Neural progenitor cell (in vitro differentiated cells): ENCODE measurements around the gene HDLBP. TPM values are rescaled to one million over a fixed set of nuclear protein-coding genes. Genes with fewer than 3 reads are reported as not detected.

Source experiments
- DNase-seq: peaks from one replicate; pipeline ENCODE4 v3.0.0-alpha.2; 2016; ENCODE audit warnings: low spot score
- H2AFZ ChIP-seq: fragments of 200-600 bp; sonication (generic); replicated peaks from 2 replicates; pipeline ENCODE4 v1.6.1; 2016; ENCODE audit warnings: antibody characterized with exemption
- H3F3A ChIP-seq: fragments of 200-600 bp; sonication (generic); 2 replicates; pipeline ENCODE4 v1.6.1; 2016; ENCODE audit warnings: antibody characterized with exemption, low read depth
- H3K27ac ChIP-seq: fragments of 200-600 bp; sonication (generic); 2 replicates; pipeline ENCODE4 v1.5.1; 2016; ENCODE audit warnings: mild to moderate bottlenecking
- H3K27me3 ChIP-seq: fragments of 200-600 bp; sonication (generic); 2 replicates; pipeline ENCODE4 v1.6.1; 2016; ENCODE audit warnings: mild to moderate bottlenecking, moderate library complexity
- H3K36me3 ChIP-seq: fragments of 200-600 bp; sonication (generic); 2 replicates; pipeline ENCODE4 v1.5.1; 2016
- H3K4me1 ChIP-seq: fragments of 200-600 bp; sonication (generic); 2 replicates; pipeline ENCODE4 v1.6.1; 2016; ENCODE audit warnings: mixed run types
- H3K4me2 ChIP-seq: fragments of 200-600 bp; sonication (generic); 2 replicates; pipeline ENCODE4 v1.6.1; 2016
- H3K4me3 ChIP-seq: fragments of 200-600 bp; sonication (generic); 2 replicates; pipeline ENCODE4 v1.5.1; 2016
- H3K79me2 ChIP-seq: fragments of 200-600 bp; sonication (generic); 2 replicates; pipeline ENCODE4 v1.6.1; 2016; ENCODE audit warnings: low read depth
- H3K9ac ChIP-seq: fragments of 200-600 bp; sonication (generic); 2 replicates; pipeline ENCODE4 v1.6.1; 2016
- H3K9me3 ChIP-seq: fragments of 200-600 bp; sonication (generic); 2 replicates; pipeline ENCODE4 v1.5.1; 2016; ENCODE audit warnings: low read depth
- H4K20me1 ChIP-seq: fragments of 200-600 bp; sonication (generic); 2 replicates; pipeline ENCODE4 v1.6.1; 2016; ENCODE audit warnings: low read depth
- H3K27ac Mint-ChIP-seq: 3 replicates; pipeline ENCODE4 v1.8.0; 2021; ENCODE audit warnings: mixed read lengths
- H3K27me3 Mint-ChIP-seq: 2 replicates; pipeline ENCODE4 v1.8.0; 2022; ENCODE audit warnings: low read depth, mild to moderate bottlenecking, inconsistent platforms, moderate library complexity, mixed read lengths; ENCODE audit not compliant: insufficient read depth
- H3K36me3 Mint-ChIP-seq: 3 replicates; pipeline ENCODE4 v1.8.0; 2021; ENCODE audit warnings: mixed read lengths
- H3K4me1 Mint-ChIP-seq: 3 replicates; pipeline ENCODE4 v1.8.0; 2021; ENCODE audit warnings: mixed read lengths
- H3K4me3 Mint-ChIP-seq: 3 replicates; pipeline ENCODE4 v1.8.0; 2021; ENCODE audit warnings: mild to moderate bottlenecking, moderate library complexity, mixed read lengths
- H3K9me3 Mint-ChIP-seq: 3 replicates; pipeline ENCODE4 v1.8.0; 2020; ENCODE audit warnings: mixed read lengths
- CTCF ChIP-seq: fragments of 200-600 bp; sonication (generic); IDR thresholded peaks from 2 replicates; pipeline ENCODE4 v1.5.1; 2017; ENCODE audit warnings: antibody characterized with exemption, mild to moderate bottlenecking
- EZH2 ChIP-seq: fragments of 200-600 bp; sonication (generic); IDR thresholded peaks from 2 replicates; pipeline ENCODE4 v1.6.1; 2017; ENCODE audit warnings: antibody characterized with exemption, mild to moderate bottlenecking, moderate library complexity
- EZH2phosphoT487 ChIP-seq: fragments of 200-600 bp; sonication (generic); IDR thresholded peaks from 2 replicates; pipeline ENCODE4 v1.6.1; 2017; ENCODE audit warnings: antibody characterized with exemption
- total RNA-seq: library from RNA; depleted of rRNA; stranded (reverse); fragments of >200 nt; gene quantifications from 2 replicates; pipeline ENCODE4 v1.2.3, GENCODE V29; 2015; ENCODE audit warnings: low replicate concordance

Gene HDLBP
- total RNA-seq, 1 donor from 2014 or later = 251 TPM

- no peaks in the 10 kb centered on the region for H3K27me3 ChIP-seq
- H3K4me2 ChIP-seq = no peak overlapping the region
- no peak overlapping the region for H3K27ac ChIP-seq
- Mint-ChIP-seq H3K27ac (no peak overlapping the region), H3K4me1 (peaks cover 10% of the 10 kb centered on the region), H3K4me3 (no peak overlapping the region), H3K9me3 (no peaks in the 10 kb centered on the region), H3K27me3 (no peaks in the 10 kb centered on the region), H3K36me3 (peaks cover 6% of the 10 kb centered on the region)
- no peak overlapping the region for H2AFZ ChIP-seq
- H3K36me3 ChIP-seq = no peaks in the 10 kb centered on the region
- H3K4me1 ChIP-seq = no peaks in the 10 kb centered on the region
- no peak overlapping the region for H3K4me3 ChIP-seq
- TF ChIP-seq CTCF (no peak), EZH2phosphoT487 (no peak), EZH2 (no peak)
- H3K9me3 ChIP-seq = no peaks in the 10 kb centered on the region
- peaks cover 100% of the 10 kb centered on the region for H3K79me2 ChIP-seq
- DNase-seq = no peak
- H4K20me1 ChIP-seq = peaks cover 79% of the 10 kb centered on the region
- H3K9ac ChIP-seq = no peak overlapping the region
- H3F3A ChIP-seq = no peaks in the 10 kb centered on the region
Measured at GRCh38 chr2:241304039-241304670, 11.3 kb downstream of the HDLBP start.

- peaks cover 5% of the 10 kb centered on the region for H3K36me3 Mint-ChIP-seq
- Histone ChIP-seq H3K9me3 (no peaks in the 10 kb centered on the region), H3K4me3 (no peak overlapping the region), H3K79me2 (peaks cover 100% of the 10 kb centered on the region), H3K4me1 (no peaks in the 10 kb centered on the region), H3K36me3 (no peaks in the 10 kb centered on the region), H3K27ac (no peak overlapping the region), H3K27me3 (no peaks in the 10 kb centered on the region), H3K9ac (peak overlapping the region; percentile 43), H3K4me2 (no peak overlapping the region), H4K20me1 (peaks cover 75% of the 10 kb centered on the region), H3F3A (no peaks in the 10 kb centered on the region), H2AFZ (no peak overlapping the region)
- no peak for TF ChIP-seq CTCF
- TF ChIP-seq EZH2 = no peak
- no peak for TF ChIP-seq EZH2phosphoT487
- no peak for DNase-seq
- no peak overlapping the region for H3K4me3 Mint-ChIP-seq
- no peaks in the 10 kb centered on the region for H3K9me3 Mint-ChIP-seq
- H3K27ac Mint-ChIP-seq = no peak overlapping the region
- H3K4me1 Mint-ChIP-seq = peaks cover 9% of the 10 kb centered on the region
- no peaks in the 10 kb centered on the region for H3K27me3 Mint-ChIP-seq
Measured at GRCh38 chr2:241302759-241303651, 12.5 kb downstream of the HDLBP start.

- Histone ChIP-seq H3K4me1 (no peaks in the 10 kb centered on the region), H3F3A (no peaks in the 10 kb centered on the region), H3K27ac (no peak overlapping the region), H3K36me3 (no peaks in the 10 kb centered on the region), H3K9me3 (no peaks in the 10 kb centered on the region), H4K20me1 (peaks cover 72% of the 10 kb centered on the region), H3K4me3 (no peak overlapping the region), H3K27me3 (no peaks in the 10 kb centered on the region), H2AFZ (no peak overlapping the region), H3K79me2 (peaks cover 100% of the 10 kb centered on the region), H3K9ac (no peak overlapping the region), H3K4me2 (no peak overlapping the region)
- H3K9me3 Mint-ChIP-seq = no peaks in the 10 kb centered on the region
- no peak for DNase-seq
- peaks cover 6% of the 10 kb centered on the region for H3K36me3 Mint-ChIP-seq
- no peak overlapping the region for H3K4me3 Mint-ChIP-seq
- TF ChIP-seq EZH2phosphoT487 (no peak), EZH2 (no peak), CTCF (no peak)
- peaks cover 8% of the 10 kb centered on the region for H3K4me1 Mint-ChIP-seq
- H3K27me3 Mint-ChIP-seq = no peaks in the 10 kb centered on the region
- no peak overlapping the region for H3K27ac Mint-ChIP-seq
Measured at GRCh38 chr2:241302083-241302482, 13.4 kb downstream of the HDLBP start.
